HL-60 (cell line): ENCODE data around the gene SP8.

Experiments
- GABPA ChIP-seq: IDR thresholded peaks from 2 replicates; pipeline ENCODE4 v1.6.1; 2012; ENCODE audit warnings: low read depth
- POLR2AphosphoS5 ChIP-seq: IDR thresholded peaks from 2 replicates; pipeline ENCODE4 v1.6.1; 2012; ENCODE audit warnings: low read depth
- TF ChIP-seq, protein P1 (sequence below): IDR thresholded peaks from one replicate; pipeline ENCODE4 v1.5.1; 2011; ENCODE audit warnings: low read length, control low read depth, inconsistent platforms; ENCODE audit not compliant: insufficient read depth

DNA sequence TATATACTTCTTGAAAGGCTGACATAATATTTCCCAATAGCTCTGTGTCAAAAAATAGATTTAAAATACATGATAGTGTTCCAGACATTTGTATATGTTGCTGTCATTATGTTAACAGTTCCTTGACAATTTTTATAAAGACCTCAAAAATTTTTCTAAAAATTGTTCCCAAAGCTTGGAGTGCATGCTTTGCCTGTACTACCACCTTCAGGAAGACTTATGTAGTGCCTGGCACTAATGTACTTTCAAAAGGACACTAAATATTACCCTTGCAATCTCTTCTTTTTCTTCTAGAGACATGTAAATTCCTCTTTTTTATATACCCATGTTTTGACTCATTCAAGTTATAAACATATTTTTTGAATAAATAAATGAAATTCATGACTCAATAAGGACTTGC, 48.0 kb upstream of the SP8 start:
- TF ChIP-seq, protein P1, sequence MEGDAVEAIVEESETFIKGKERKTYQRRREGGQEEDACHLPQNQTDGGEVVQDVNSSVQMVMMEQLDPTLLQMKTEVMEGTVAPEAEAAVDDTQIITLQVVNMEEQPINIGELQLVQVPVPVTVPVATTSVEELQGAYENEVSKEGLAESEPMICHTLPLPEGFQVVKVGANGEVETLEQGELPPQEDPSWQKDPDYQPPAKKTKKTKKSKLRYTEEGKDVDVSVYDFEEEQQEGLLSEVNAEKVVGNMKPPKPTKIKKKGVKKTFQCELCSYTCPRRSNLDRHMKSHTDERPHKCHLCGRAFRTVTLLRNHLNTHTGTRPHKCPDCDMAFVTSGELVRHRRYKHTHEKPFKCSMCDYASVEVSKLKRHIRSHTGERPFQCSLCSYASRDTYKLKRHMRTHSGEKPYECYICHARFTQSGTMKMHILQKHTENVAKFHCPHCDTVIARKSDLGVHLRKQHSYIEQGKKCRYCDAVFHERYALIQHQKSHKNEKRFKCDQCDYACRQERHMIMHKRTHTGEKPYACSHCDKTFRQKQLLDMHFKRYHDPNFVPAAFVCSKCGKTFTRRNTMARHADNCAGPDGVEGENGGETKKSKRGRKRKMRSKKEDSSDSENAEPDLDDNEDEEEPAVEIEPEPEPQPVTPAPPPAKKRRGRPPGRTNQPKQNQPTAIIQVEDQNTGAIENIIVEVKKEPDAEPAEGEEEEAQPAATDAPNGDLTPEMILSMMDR = no peak
- TF ChIP-seq POLR2AphosphoS5 (no peak), GABPA (no peak)
